ENCODE data around the gene CORO2A. TPM values are rescaled to one million over a fixed set of nuclear protein-coding genes. Genes with fewer than 3 reads are reported as not detected.

The CORO2A gene
- 0.81 to 1.4 TPM (median 1.2 TPM) in 5 replicates for total RNA-seq (2022; extraction: Qiagen RNA extraction; ENCODE audit: low read depth)

DNA sequence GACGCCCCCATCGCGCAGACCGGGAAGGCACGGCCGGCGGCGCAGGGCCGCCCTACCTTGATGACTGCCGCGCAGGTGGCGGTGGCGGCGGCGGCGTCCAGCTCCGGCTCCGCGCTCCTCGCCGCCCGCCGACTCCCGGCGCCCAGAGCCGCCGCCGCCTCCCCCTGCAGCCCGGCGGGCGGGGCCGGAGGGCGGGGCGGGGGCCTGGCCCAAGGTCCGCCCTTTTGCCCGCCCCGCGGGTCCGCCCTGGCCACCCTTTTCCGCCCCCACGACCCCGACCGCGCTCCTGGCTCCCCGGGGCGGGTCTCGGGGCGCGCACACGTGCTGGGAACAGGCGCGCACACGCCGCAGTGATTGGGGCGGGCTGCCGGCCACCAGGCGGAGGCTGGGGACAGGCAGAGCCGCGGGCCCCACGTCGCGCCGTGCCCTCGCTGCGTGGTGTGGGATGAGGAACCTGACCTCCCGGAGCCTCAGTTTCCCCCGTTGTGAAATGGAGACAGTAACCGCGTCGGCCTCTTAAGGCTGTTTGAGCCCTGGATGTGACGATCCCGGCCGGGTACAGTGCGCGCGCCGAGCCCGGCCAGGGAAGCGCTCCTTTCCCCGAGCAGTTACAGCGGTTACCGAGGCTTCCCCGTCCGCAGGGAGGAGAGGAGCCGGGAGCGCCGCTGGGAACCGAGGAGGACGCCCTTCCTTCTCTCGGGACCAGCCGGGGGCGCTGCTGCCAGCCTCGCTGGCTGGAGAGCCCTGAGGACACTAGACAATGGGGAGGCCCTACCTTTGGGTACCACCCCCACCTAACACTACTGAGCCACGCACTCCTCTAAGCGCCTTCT, at the start of gene CORO2A:
TSS of gene CORO2A (minus strand) at position 135 of the 833 bp plus-strand sequence. CDS start 34,977 bp downstream, outside the sequence.

GRCh38 chr9:98118640-98119601, 73.5 kb downstream of the CORO2A start, which contains the start of gene TRIM14:
Gene TRIM14 (minus strand): TSS chr9:98119222. CDS start chr9:98119188, 34 bp downstream.

Other genes starting within 250 kb of the CORO2A start
- gene ANP32B, start 209.3 kb downstream of the CORO2A start, total RNA-seq (2022; extraction: Qiagen RNA extraction; ENCODE audit: low read depth): 278 to 309 TPM (median 286 TPM) in 5 replicates
- gene NANS, start 135.9 kb downstream of the CORO2A start, total RNA-seq (2022; extraction: Qiagen RNA extraction; ENCODE audit: low read depth): 62.3 to 73.7 TPM (median 68.3 TPM) in 5 replicates
- 10.4 to 13.8 TPM (median 13.4 TPM) in 5 replicates for gene TRIM14, start 73.4 kb downstream of the CORO2A start, total RNA-seq (2022; extraction: Qiagen RNA extraction; ENCODE audit: low read depth)
- 7.8 to 10.5 TPM (median 10.2 TPM) in 5 replicates for gene TBC1D2, start 63.0 kb upstream of the CORO2A start, total RNA-seq (2022; extraction: Qiagen RNA extraction; ENCODE audit: low read depth)